T-helper 1 cell treated with Interleukin-12 subunit alpha and Interleukin-12 subunit beta and Interleukin-4 antibody, amounts not matched to agents 30 ng/mL and 1 ng/mL, for 36 hours (primary cell): ENCODE data around the gene AOC2. TPM values are rescaled to one million over a fixed set of nuclear protein-coding genes. Genes with fewer than 3 reads are reported as not detected.
"Not testable (repeated sequence)": the region's sequence is repeated elsewhere in the genome, so short reads cannot be mapped to it uniquely, and the experiment has no call there.

Source experiments
- intact Hi-C: fragments of 100-400 bp; cut with micrococcal nuclease; formaldehyde crosslinking; loops from one replicate; pipeline ENCODE4 v1.15.1; 2024
- total RNA-seq: library from RNA; stranded (reverse); gene quantifications from 2 replicates; pipeline ENCODE4 v1.2.3, GENCODE V29; 2022

AOC2 gene
- total RNA-seq, 1 donor from 2014 or later, result 2.6 TPM

GRCh38 chr17:42853004-42853403, 8.6 kb downstream of the AOC2 start:
- intact Hi-C loops, result no loop called here

GRCh38 chr17:42853597-42853967, 9.2 kb downstream of the AOC2 start:
- intact Hi-C loops, result no loop called here

- intact Hi-C loops, result no loop called here
These were observed 9.8 kb downstream of the AOC2 start for GRCh38 chr17:42853968-42854790.

GRCh38 chr17:42855048-42855596, 10.7 kb downstream of the AOC2 start:
- intact Hi-C loops, result no loop called here

- intact Hi-C loops, result not testable (repeated sequence)
These were observed 11.7 kb downstream of the AOC2 start for GRCh38 chr17:42856093-42856492.

GRCh38 chr17:42856516-42856915, 12.1 kb downstream of the AOC2 start:
- intact Hi-C loops, result not testable (repeated sequence)

- intact Hi-C loops, result no loop called here
These were observed 13.0 kb downstream of the AOC2 start for GRCh38 chr17:42857389-42857788.

GRCh38 chr17:42865638-42866094, 21.3 kb downstream of the AOC2 start:
- intact Hi-C loops, result no loop called here

- intact Hi-C loops, result no loop called here
These were observed 21.8 kb downstream of the AOC2 start for GRCh38 chr17:42866216-42866615.

GRCh38 chr17:42866631-42867575, 22.5 kb downstream of the AOC2 start:
- intact Hi-C loops, result no loop called here

- intact Hi-C loops, result not testable (repeated sequence)
These were observed 23.4 kb downstream of the AOC2 start for GRCh38 chr17:42867694-42868261.

GRCh38 chr17:42868338-42868737, 24.0 kb downstream of the AOC2 start:
- intact Hi-C loops, result no loop called here

GRCh38 chr17:42871647-42872046, 27.3 kb downstream of the AOC2 start:
- intact Hi-C loops, result no loop called here

GRCh38 chr17:42872251-42872965, 28.0 kb downstream of the AOC2 start:
- intact Hi-C loops, result no loop called here

GRCh38 chr17:42873315-42873714, 28.9 kb downstream of the AOC2 start:
- intact Hi-C loops, result no loop called here

- intact Hi-C loops, result not testable (repeated sequence)
These were observed 29.7 kb downstream of the AOC2 start for GRCh38 chr17:42873932-42874695.

- intact Hi-C loops, result no loop called here
These were observed 32.7 kb downstream of the AOC2 start for GRCh38 chr17:42877037-42877436.

- intact Hi-C loops, result no loop called here
These were observed 33.9 kb downstream of the AOC2 start for GRCh38 chr17:42878123-42878880.

GRCh38 chr17:42878924-42879595, 34.7 kb downstream of the AOC2 start:
- intact Hi-C loops, result no loop called here
